Mucosa of descending colon (tissue), 3 donors: ENCODE measurements around the gene AP1G1. TPM values are rescaled to one million over a fixed set of nuclear protein-coding genes. Genes with fewer than 3 reads are reported as not detected.

Experiments
- ATAC-seq: fragments of 200-7000 bp; cut with Tn5 transposase; one replicate; pipeline ENCODE4 v1.9.1; 2020; ENCODE audit warnings: mild to moderate bottlenecking, moderate library complexity
- DNase-seq, 3 donors: peaks; one replicate each; pipeline ENCODE4 v3.0.0-alpha.2; 2020
- H3K36me3 ChIP-seq: fragments of 200-600 bp; one replicate; pipeline ENCODE4 v1.8.0; 2021; ENCODE audit warnings: low read depth, mild to moderate bottlenecking
- H3K4me1 ChIP-seq: fragments of 200-600 bp; one replicate; pipeline ENCODE4 v1.8.0; 2021; ENCODE audit warnings: low read depth, mild to moderate bottlenecking
- H3K4me3 ChIP-seq: fragments of 200-600 bp; one replicate; pipeline ENCODE4 v1.8.0; 2021; ENCODE audit warnings: mild to moderate bottlenecking
- H3K9me3 ChIP-seq: fragments of 200-600 bp; one replicate; pipeline ENCODE4 v1.8.0; 2021; ENCODE audit warnings: mild to moderate bottlenecking
- CTCF ChIP-seq: fragments of 200-600 bp; IDR thresholded peaks from one replicate; pipeline ENCODE4 v1.8.0; 2022; ENCODE audit warnings: antibody characterized with exemption, mild to moderate bottlenecking
- intact Hi-C, 2 donors: fragments of 100-400 bp; cut with DNase I in 1 of 2; cut with micrococcal nuclease in 1 of 2; formaldehyde crosslinking; loops; one replicate each; pipeline versions ENCODE4 v1.11.0 to v1.11.1; 2022; cut with DNase I, micrococcal nuclease
- long read RNA-seq, 2 donors: library from polyadenylated mRNA; unstranded; transcript quantifications; one replicate each; pipeline ENCODE4 v2.0.0, GENCODE V29; 2019 to 2021
- total RNA-seq, 3 donors: library from RNA; stranded (reverse); fragmentation: NEBNext Ultra II Directional in 2 of 3; extraction: Animal tissue kit (Norgen Biotek cat#: 25700) in 2 of 3; gene quantifications; one replicate each; pipeline versions ENCODE4 v1.2.1 to v1.2.4, GENCODE V29; 2021 to 2023
- donor health status: DM: no; HTN: no; CAD: no; lungs with moderate emphysema.
- donor health status: DM: no; HTN: no; CAD: no.
- donor health status: DM: no; HTN: yes; CAD: no.

The AP1G1 gene
- 100 to 1,000 TPM in 1 of 3 donors, 10 to 100 TPM in 2; 82.9 to 108 (median 96.7) TPM for total RNA-seq
- long read RNA-seq, donor 1, full-length matches to known transcripts = 10 of 24 reads
- long read RNA-seq, donor 1, partial matches to known transcripts = 6 of 24 reads
- long read RNA-seq, donor 1, other reads (novel, unspliced or antisense) = 8 of 24 reads
- long read RNA-seq, donor 2, full-length matches to known transcripts = 4 of 10 reads
- long read RNA-seq, donor 2, partial matches to known transcripts = 1 of 10 reads
- long read RNA-seq, donor 2, other reads (novel, unspliced or antisense) = 5 of 10 reads

GRCh38 chr16:71808593-71809459, at the start of gene AP1G1:
Gene AP1G1, minus strand, starts transcription at chr16:71808834. Its CDS starts 19,355 bp downstream, at chr16:71789479.
- Histone ChIP-seq H3K9me3 (no peaks in the 10 kb centered on the region), H3K4me1 (peaks cover 14% of the 10 kb centered on the region), H3K4me3 (peak within 1 kb of the TSS; percentile 94), H3K36me3 (no peaks in the 10 kb centered on the region)
- DNase-seq (peak; percentile 93 to 97 (median 94)), ATAC-seq (peak; percentile 96)
- TF ChIP-seq CTCF = no peak
- intact Hi-C loops = loop anchor here in 1 of 2 donors (5.0 kb wide), 1 partner anchor 88 kb away; the partner anchor contains the start of gene IST1

GRCh38 chr16:71855937-71856662, 47.5 kb upstream of the AP1G1 start:
- no peaks in the 10 kb centered on the region for H3K9me3 ChIP-seq
- H3K4me3 ChIP-seq = no peak overlapping the region
- H3K36me3 ChIP-seq = no peaks in the 10 kb centered on the region
- no peaks in the 10 kb centered on the region for H3K4me1 ChIP-seq
- no peak for TF ChIP-seq CTCF
- intact Hi-C loops = no loop called here
- no peak for DNase-seq
- peak; percentile 30 for ATAC-seq

GRCh38 chr16:71854369-71854948, 45.8 kb upstream of the AP1G1 start:
- ATAC-seq (no peak), DNase-seq (no peak)
- Histone ChIP-seq H3K36me3 (no peaks in the 10 kb centered on the region), H3K9me3 (no peaks in the 10 kb centered on the region), H3K4me3 (no peak overlapping the region), H3K4me1 (no peaks in the 10 kb centered on the region)
- intact Hi-C loops = no loop called here
- TF ChIP-seq CTCF = no peak

- ATAC-seq = peak; percentile 29
- no peaks in the 10 kb centered on the region for H3K4me1 ChIP-seq
- TF ChIP-seq CTCF = no peak
- intact Hi-C loops = no loop called here
- H3K4me3 ChIP-seq = no peak overlapping the region
- H3K9me3 ChIP-seq = no peaks in the 10 kb centered on the region
- DNase-seq = peak in 1 of 3 donors; percentile 20
- no peaks in the 10 kb centered on the region for H3K36me3 ChIP-seq
Measured at GRCh38 chr16:71853413-71853812, 44.8 kb upstream of the AP1G1 start.

- no peak overlapping the region for H3K4me3 ChIP-seq
- no peaks in the 10 kb centered on the region for H3K36me3 ChIP-seq
- DNase-seq (no peak), ATAC-seq (no peak)
- no peaks in the 10 kb centered on the region for H3K9me3 ChIP-seq
- TF ChIP-seq CTCF = no peak
- H3K4me1 ChIP-seq = no peaks in the 10 kb centered on the region
- intact Hi-C loops = no loop called here
Measured at GRCh38 chr16:71852561-71852960, 43.9 kb upstream of the AP1G1 start.
